CD4-positive, alpha-beta T cell treated with Interleukin-15 for 4 hours (primary cell): Measurements from ENCODE around the gene GLI3.

Source experiments
- DNase-seq: peaks from one replicate; pipeline ENCODE4 v3.0.0-alpha.2; 2020; ENCODE audit warnings: low spot score

The GLI3 gene

DNA sequence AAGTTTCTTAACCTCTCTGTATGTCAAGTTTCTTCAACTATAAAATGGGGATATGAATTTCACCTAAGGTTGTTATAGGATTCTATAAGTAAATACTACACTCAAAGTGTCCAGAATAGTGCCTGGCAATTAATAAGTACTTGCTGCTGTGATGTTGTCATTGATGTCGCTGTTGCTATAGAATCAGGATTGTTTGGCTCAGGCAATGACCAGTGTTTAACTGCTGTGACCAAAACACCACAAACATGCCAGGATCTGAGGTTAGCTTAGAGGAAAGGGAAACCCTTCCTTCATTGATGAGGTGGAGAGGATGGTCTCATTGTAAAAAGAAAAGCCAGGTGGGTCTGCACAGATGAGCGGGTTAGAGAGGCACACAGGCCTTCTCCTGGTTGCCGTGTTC, 311.1 kb downstream of the GLI3 start:
- no peak for DNase-seq

DNA sequence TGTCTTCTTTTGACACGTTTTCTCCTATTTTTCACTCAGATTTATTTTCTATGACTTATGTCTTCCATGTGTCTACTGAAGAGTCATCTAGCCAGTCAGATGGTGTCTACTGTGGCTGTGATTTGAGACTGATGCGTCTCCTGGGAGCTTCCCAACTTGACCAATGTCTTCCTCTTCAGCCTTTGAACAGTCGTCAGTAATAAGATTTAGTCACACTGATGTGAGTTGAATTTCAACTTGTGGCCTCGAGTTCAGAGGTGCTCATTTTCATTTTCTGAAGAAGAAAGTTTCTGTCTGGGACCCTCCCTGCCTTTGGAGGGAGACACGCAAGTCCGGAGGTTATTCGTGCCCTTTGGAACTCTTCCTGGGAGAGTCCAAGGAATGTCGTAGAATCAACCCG, 312.2 kb downstream of the GLI3 start:
- no peak for DNase-seq

DNA sequence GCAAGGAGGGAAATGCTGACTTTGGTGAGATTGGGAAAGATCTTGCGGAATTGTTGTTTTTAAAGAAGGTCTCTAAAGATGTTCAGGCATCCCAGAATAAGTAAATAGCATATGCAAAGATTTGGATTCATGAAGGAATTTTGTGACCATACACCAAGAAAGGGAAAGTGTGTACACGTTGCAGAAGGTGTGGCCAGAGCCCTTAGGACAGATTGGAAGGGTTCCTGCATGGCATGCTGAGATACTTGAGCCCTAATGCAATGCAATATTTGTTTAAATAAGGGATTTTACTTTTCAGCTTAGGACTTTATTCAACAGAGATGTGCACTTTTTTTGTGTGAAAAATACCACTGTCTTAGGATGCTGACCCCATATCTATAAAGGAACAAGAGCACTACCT, 314.6 kb downstream of the GLI3 start:
- no peak for DNase-seq

DNA sequence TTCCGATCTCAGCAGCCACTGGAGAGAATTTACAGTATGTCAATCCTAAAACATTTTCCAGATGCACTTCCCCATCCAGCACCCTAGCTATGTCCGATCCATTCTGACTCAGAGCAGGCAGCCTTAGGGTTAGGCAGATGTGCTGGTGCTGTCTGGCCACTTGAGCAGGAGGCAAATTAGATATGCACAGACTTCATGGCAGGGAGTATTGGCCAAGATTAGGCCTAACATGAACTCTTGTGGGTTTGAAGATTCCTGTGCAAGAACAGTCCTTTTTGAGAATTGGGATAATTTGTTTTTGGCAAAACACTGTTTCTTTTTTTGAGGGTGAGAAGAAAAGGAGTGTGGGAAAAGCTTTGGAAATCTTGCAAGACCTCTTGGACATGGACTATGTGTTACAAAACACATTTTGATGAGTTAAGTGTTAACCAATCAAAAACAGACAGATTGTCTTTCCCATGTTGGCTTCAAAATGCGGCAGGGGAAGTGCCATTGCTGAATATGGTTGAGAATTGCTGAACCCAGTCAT, 315.5 kb downstream of the GLI3 start:
- no peak for DNase-seq

DNA sequence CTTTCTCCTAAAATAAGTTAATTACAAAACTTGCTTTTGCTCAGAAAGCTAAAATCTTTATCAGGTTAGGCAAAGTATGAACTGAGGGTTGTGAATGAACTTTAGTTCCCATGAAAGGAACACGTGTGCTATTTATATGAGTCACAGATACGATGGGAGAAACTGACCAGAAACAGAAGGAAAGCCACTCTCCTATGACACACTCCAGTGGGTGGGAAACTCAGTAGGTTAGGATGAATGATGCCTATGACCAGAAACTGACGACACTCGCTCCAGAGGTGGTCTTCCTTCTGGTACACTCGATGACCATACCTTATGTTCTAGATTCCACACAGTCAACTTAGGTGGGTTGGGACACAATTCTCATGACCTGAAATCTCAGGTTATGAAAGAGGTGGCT, 318.4 kb downstream of the GLI3 start:
- DNase-seq: no peak

DNA sequence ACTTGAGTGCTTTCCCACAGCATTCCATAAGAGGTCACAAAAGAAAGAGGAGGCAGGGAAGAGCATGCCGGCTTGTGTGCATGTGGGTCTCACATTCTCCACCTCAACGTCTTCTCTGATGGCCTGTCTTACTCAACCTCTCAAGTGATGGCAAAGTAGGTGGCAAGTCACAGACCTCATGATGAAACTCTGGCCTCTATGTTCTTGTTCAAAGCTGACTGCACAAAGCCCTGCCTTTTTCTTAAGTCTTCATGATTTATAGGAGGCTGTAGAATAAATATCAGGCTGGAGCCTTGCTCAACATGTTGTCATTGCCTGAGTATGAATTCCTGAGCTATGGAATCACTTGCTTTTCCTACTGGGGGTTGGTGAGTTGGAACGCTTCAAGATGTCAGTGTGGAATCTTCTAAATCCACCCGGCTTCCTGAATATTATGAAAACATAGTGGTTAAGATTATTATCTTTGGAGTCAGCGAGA, 320.5 kb downstream of the GLI3 start:
- no peak for DNase-seq

DNA sequence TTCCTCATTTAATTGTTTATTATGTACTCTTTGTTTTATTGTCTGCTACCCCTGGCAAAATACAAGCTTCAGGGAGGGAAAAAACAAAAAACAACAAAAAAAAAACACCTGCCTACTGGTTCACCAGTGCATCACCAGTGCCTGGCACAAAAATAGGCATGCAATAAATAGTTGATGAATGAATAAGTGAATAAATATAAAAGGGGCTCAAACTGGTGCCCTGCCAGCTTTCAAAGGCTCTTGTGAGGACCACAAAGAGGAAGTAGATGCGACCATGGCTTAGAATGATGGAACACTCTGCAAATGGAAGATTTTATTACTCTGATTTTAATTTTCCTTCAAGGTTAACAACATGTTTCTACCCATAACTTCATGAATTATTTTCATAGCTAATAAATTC, 321.1 kb downstream of the GLI3 start:
- DNase-seq: no peak

DNA sequence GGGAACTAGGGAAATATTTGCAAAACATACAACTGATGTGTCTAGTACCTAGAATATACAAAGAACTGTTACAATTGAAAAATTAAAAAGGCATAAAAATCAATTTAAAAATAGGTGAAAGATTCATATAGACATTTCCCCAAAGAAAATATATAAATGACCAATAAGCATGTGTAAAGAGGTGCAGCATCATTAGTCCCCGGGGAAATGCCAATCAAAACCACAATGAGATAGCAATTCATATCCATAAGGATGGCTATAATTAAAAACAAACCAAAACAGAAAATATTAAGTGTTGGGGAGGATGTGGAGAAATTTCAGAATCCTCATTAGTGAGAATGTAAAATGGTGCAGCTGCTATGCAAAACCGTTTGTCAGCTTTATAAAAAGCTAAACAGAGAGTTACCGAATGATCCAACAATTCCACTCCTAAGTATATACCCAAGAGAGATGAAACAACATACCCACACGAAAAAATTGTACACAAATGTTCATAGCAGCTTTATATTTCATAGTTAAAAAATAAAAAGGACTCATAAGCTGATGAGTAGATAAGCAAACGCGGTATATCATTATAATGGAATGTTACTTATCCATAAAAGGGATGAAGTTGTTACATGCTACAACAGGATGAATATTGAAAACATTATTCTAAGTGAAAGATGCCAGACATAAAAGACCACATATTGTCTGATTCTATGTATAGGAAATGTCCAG, 324.0 kb downstream of the GLI3 start:
- no peak for DNase-seq

DNA sequence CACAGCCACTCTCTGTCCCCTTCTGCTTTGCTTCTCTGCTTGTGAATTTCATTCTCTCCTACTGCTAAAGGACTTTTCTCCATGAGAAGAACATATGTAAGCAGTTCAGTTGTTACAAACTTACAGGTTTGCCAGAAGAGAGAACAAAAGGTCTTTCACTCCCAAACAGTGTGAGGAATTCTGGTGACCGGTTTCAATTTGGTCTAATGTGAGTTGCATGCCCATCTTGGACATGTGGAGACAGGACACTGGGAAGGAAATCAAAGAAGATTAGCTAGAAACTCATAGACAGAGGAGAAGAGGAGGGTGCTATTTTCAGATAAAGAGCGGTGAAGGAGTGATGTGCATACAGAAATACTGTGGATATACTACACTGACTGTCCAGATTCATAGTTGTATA, 324.6 kb downstream of the GLI3 start:
- DNase-seq: no peak

DNA sequence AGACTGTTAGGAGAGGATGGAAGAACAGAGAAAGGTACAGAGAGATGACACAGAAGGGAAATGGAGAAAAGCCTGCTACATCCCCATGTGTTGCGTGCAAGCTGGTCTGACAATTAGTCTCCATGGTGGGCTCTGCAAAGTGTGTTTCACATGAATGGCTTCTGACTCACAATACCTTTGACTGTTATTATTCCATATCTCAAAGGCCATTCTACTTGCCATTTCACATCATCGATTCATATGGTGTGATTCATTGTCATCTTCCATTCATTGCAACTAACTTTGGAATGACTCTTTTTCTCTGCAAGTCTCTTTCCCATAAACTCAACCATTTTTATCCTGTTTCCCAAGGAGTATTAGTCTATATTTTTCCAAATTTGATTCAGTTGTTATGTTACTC, 325.2 kb downstream of the GLI3 start:
- no peak for DNase-seq
